ENCODE results near the gene ZNF382. TPM values are rescaled to one million over a fixed set of nuclear protein-coding genes. Genes with fewer than 3 reads are reported as not detected.

ZNF382 gene
- total RNA-seq, 1 donor from 2014 or later = 18.3 TPM

- Histone ChIP-seq H3K4me1 (peaks cover 30% of the 10 kb centered on the region), H3K4me3 (peak overlapping the region; percentile 92), H3K27ac (replicated peaks) (peak overlapping the region; percentile 93), H3K36me3 (peaks cover 37% of the 10 kb centered on the region), H3K9me3 (replicated peaks) (peaks cover 13% of the 10 kb centered on the region), H3K27me3 (ENCODE audit: low read depth) (no peaks in the 10 kb centered on the region)
- DNase-seq = no peak
- intact Hi-C loops (cut with micrococcal nuclease) = no loop called here
- no peak for TF ChIP-seq CTCF (IDR thresholded peaks at IDR 0.05; ENCODE audit: borderline replicate concordance)
Observed at GRCh38 chr19:36605877-36606478, 865 bp downstream of the ZNF382 start.

- Histone ChIP-seq H3K36me3 (peaks cover 100% of the 10 kb centered on the region), H3K27me3 (ENCODE audit: low read depth) (no peaks in the 10 kb centered on the region), H3K4me1 (no peaks in the 10 kb centered on the region), H3K27ac (replicated peaks) (no peak overlapping the region), H3K4me3 (no peak overlapping the region), H3K9me3 (replicated peaks) (peaks cover 100% of the 10 kb centered on the region)
- no peak for DNase-seq
- no peak for TF ChIP-seq CTCF (IDR thresholded peaks at IDR 0.05; ENCODE audit: borderline replicate concordance)
- intact Hi-C loops (cut with micrococcal nuclease) = no loop called here
Observed at GRCh38 chr19:36627057-36627456, 21.9 kb downstream of the ZNF382 start.

DNA sequence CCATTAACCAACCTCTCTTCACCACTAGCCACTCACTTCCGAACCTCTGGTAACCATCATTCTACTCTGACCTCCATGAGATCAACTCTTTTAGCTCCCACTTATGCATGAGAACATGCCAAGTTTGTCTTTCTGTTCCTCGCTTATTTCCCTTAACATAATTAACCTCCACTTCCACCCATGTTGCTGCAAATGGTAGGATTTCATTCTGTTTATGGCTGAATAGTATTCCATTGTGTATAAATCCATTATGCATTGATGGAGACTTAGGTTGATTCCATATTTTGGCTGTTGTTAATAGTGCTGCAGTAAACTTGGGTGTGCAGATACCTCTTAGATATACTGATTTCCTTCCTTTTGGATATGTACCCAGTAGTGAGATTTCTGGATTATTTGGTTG, 30.2 kb downstream of the ZNF382 start:
- no peak for TF ChIP-seq CTCF (IDR thresholded peaks at IDR 0.05; ENCODE audit: borderline replicate concordance)
- peaks cover 100% of the 10 kb centered on the region for H3K36me3 ChIP-seq
- no peak for DNase-seq
- H3K27ac ChIP-seq (replicated peaks) = no peak overlapping the region
- H3K9me3 ChIP-seq (replicated peaks) = peaks cover 100% of the 10 kb centered on the region
- H3K4me1 ChIP-seq = no peaks in the 10 kb centered on the region
- H3K4me3 ChIP-seq = no peak overlapping the region
- intact Hi-C loops (cut with micrococcal nuclease) = no loop called here
- no peaks in the 10 kb centered on the region for H3K27me3 ChIP-seq (ENCODE audit: low read depth)

DNA sequence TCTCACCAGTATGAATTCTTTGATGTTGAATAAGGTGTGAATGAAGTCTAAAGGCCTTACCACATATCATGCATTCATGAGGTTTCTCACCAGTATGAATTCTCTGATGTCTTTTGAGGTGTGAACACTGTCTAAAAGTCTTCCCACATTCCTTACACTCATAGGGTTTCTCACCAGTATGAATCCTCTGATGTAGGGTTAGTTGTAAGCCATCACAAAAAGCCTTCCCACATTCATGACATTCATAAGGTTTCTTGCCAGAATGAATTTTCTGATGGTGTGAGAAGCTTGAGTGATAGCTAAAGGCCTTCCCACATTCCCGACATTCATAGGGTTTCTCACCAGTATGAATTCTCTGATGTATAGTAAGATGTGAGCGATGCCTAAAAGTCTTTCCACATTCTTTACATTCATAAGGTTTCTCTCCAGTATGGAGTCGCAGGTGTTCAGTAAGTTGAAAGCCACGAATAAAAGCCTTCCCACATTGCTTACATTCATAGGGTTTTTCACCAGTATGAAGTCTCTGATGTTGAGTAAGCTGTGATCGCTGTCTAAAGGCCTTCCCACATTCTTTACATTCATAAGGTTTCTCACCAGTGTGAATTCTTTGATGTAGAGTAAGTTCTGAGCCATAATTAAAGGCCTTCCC, 33.9 kb downstream of the ZNF382 start:
- H3K4me3 ChIP-seq = no peak overlapping the region
- no peak overlapping the region for H3K27ac ChIP-seq (replicated peaks)
- TF ChIP-seq CTCF (IDR thresholded peaks at IDR 0.05; ENCODE audit: borderline replicate concordance) = no peak
- no peaks in the 10 kb centered on the region for H3K4me1 ChIP-seq
- H3K27me3 ChIP-seq (ENCODE audit: low read depth) = no peaks in the 10 kb centered on the region
- DNase-seq = no peak
- intact Hi-C loops (cut with micrococcal nuclease) = no loop called here
- peaks cover 100% of the 10 kb centered on the region for H3K36me3 ChIP-seq
- peaks cover 100% of the 10 kb centered on the region for H3K9me3 ChIP-seq (replicated peaks)

DNA sequence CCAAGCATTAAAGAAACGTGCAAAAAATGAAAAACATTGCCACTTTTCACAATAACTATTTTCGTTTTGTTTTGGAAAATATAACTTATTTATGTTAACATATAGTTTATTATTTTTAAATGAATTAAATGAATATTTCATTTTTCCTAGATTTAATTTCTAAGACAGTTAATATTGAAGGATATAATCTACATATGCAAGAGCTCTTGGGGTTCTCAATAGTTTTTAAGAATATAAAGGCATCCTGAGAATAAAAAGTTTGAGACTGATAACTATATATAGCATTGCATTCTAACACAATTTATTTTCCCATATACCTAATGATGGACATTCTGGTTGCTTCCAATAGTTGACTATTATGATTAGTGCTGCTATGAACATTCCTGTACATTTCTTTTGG, 41.6 kb downstream of the ZNF382 start:
- intact Hi-C loops (cut with micrococcal nuclease) = loop anchor here (10.0 kb wide), 1 partner anchor 88 kb away; no protein-coding TSS in a partner anchor
- no peaks in the 10 kb centered on the region for H3K4me1 ChIP-seq
- peaks cover 100% of the 10 kb centered on the region for H3K9me3 ChIP-seq (replicated peaks)
- H3K27ac ChIP-seq (replicated peaks) = no peak overlapping the region
- no peaks in the 10 kb centered on the region for H3K27me3 ChIP-seq (ENCODE audit: low read depth)
- H3K4me3 ChIP-seq = no peak overlapping the region
- DNase-seq = no peak
- H3K36me3 ChIP-seq = peaks cover 100% of the 10 kb centered on the region
- TF ChIP-seq CTCF (IDR thresholded peaks at IDR 0.05; ENCODE audit: borderline replicate concordance) = no peak
